Stimulated activated CD8-positive, alpha-beta memory T cell treated with anti-CD3 and anti-CD28 coated beads, Interleukin-7, amount 100 ng/mL, for 1 hour (primary cell): ENCODE measurements around the gene C9orf50.

ENCODE experiments used
- DNase-seq, 2 donors: peaks; one replicate each; pipeline ENCODE4 v3.0.0-alpha.2; 2020; ENCODE audit warnings: low read depth in 2 of 2

The C9orf50 gene

GRCh38 chr9:129631674-129632129, 10.8 kb upstream of the C9orf50 start:
- DNase-seq = no peak

GRCh38 chr9:129630967-129631673, 10.2 kb upstream of the C9orf50 start:
- DNase-seq = no peak

DNA sequence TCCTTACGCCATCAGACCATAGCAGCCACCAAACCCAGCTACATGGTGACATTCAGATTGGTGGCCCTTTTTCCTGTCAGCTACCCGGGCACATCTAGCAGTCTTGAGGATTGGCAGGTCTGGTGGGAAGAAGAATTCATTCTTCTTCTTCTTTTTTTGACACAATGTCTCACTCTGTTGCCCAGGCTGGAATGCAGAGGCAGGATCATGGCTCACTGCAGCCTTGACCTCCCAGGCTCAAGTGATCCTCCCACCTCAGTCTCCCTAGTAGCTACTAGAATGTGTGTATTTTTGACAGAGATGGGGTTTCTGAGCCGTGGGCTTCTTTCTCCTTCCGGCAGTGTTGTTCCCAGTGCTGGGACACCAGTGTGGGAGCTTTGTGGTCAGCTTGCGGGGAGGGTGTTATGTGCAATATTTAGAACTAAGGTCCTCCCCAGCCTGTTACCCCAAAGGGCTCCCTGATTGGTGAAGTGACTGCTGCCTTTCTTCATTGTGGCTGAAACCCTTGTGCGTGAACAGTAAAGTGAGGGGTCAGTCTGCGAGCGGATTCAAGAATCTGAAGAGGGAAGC, 8.4 kb upstream of the C9orf50 start:
- no peak for DNase-seq

GRCh38 chr9:129628709-129629108, 7.8 kb upstream of the C9orf50 start:
- DNase-seq = no peak

- no peak for DNase-seq
These were observed 6.9 kb upstream of the C9orf50 start for GRCh38 chr9:129627556-129628440.

DNA sequence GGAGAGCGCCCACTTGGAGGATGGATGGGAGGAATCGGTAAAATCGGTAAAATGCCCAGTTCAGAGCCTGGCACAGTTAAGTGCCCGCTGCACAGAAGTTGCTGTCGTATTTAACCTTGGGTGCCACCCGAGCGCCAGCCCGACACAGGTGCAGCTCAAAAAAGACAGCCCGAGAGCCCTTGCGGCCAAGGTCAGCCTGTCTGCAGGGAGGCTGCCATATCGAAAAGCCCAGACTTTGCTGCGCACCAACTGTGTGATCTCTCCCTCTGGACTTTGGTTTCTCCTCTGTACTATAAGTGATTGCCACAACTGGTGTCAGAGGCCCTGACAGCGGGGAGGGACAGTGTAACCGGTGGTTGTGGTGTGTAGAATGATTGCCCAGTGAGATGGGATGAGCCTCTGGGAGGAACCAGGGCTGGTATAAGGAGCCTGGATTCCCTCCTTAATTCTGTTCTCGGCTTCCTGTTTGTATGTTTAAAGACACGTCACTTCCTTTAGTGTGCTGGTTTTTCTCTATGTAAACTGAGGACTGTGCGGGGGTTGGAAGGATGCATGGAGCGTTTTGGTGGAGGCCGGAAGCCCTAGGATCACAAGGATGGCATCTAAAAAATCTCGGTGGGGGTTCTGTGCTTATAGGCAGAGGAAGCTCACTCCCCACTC, 5.9 kb upstream of the C9orf50 start:
- no peak for DNase-seq

GRCh38 chr9:129626079-129626624, 5.3 kb upstream of the C9orf50 start, which contains the start of gene NTMT1:
NTMT1 (plus strand) TSS chr9:129626163; CDS start chr9:129632704, 6,541 bp downstream.
- DNase-seq = peak; percentile 87

- DNase-seq = no peak
These were observed 4.0 kb upstream of the C9orf50 start for GRCh38 chr9:129624947-129625346.

GRCh38 chr9:129624168-129624759, 3.4 kb upstream of the C9orf50 start:
- DNase-seq = peak; percentile 45 to 58

DNA sequence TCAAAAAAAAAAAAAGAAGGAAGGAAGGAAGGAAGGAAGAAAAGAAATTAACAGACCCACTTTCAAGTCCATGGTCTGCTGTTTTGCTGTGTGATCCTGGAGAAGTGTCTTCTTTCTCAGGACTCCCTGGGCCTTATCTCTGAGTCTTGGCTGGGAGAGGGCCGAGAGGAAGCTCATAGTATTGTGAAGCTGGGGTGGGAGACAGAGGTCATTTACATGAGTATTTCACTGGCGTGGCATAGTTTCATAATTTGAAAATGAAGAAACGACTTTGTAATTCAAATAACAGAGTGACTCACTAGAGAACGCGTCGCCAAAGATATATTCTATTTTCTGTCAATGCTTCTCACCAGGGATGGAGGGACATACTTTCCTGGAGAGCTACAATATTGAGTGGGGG, 2.4 kb upstream of the C9orf50 start:
- DNase-seq = no peak

GRCh38 chr9:129619787-129620668, 873 bp downstream of the C9orf50 start:
- no peak for DNase-seq

- DNase-seq = no peak
These were observed 3.7 kb downstream of the C9orf50 start for GRCh38 chr9:129617167-129617566.

GRCh38 chr9:129615407-129616285, 5.3 kb downstream of the C9orf50 start:
- no peak for DNase-seq

DNA sequence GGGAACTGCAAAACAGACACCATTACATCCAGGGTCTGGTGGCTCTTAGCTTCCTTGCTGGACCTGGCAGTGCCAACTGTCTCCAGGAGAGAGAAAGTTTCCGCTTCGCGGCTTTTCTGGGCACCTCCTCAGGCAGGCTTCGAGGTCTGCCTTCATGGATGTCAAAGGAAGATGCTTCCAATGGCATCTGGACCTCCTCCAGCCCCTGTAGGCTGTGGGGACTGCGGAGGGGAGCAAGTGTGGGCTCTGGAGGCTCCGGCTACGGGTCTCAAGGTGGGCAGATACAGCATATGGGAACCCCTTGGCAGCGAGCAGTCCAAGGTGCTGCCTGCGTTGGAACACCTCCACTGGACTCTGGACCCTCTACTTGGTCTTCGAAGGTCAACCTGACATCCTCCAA, 6.0 kb downstream of the C9orf50 start:
- DNase-seq = no peak

GRCh38 chr9:129613520-129614175, 7.3 kb downstream of the C9orf50 start:
- DNase-seq = no peak

- no peak for DNase-seq
These were observed 7.9 kb downstream of the C9orf50 start for GRCh38 chr9:129612815-129613519.

- DNase-seq = no peak
These were observed 8.8 kb downstream of the C9orf50 start for GRCh38 chr9:129612123-129612522.

DNA sequence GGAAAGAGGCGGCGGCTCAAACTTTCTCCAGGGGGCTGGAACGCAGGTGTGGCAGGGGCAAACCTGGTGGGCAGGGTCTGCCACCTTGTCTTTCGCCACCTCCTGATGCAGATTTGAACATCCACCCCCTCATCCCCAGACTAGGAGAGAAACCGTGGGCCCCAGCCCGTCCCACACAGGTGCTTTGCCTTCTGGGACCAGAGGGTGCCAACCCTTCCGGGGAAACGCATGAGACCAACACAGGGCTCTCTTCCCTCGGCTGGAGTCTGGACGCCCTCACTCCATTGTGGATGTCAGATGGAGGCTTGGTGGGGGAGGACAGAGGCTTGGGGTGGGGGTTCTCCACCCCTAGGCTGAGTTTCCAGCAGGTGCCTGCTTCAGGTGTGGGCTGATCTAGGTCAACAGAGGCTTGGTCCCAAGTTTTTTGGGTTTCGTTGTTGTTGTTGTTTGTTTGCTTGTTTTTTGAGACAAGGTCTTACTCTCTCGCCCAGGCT, 9.5 kb downstream of the C9orf50 start:
- DNase-seq = no peak
